ENCODE measurements around the gene PSMB8.

The PSMB8 gene

GRCh38 chr6:32843331-32843978, 392 bp downstream of the PSMB8 start:
- no peak overlapping the region for H2AFZ ChIP-seq (ENCODE audit: low read depth, low read length)
- peak overlapping the region; percentile 91 for H3K27ac ChIP-seq (ENCODE audit: low read length)
- H3K4me2 ChIP-seq (ENCODE audit: low read length), result peak overlapping the region; percentile 86

GRCh38 chr6:32842690-32843089, 1.2 kb downstream of the PSMB8 start:
- Histone ChIP-seq H3K4me2 (ENCODE audit: low read length) (peak overlapping the region; percentile 86), H3K79me2 (ENCODE audit: low read length) (peaks cover 26% of the 10 kb centered on the region), H3K36me3 (replicated peaks; ENCODE audit: low read depth, low read length) (peaks cover 47% of the 10 kb centered on the region), H3K4me3 (ENCODE audit: low read length) (peak overlapping the region; percentile 81), H3K9me3 (ENCODE audit: insufficient read depth, low read length) (no peaks in the 10 kb centered on the region), H3K4me1 (ENCODE audit: low read length) (peaks cover 55% of the 10 kb centered on the region), H3K27me3 (ENCODE audit: low read depth, low read length) (no peaks in the 10 kb centered on the region), H3K27ac (ENCODE audit: low read length) (no peak overlapping the region), H4K20me1 (ENCODE audit: insufficient read depth, low read length) (no peaks in the 10 kb centered on the region), H3K9ac (ENCODE audit: low read length) (peak overlapping the region; percentile 97), H2AFZ (ENCODE audit: low read depth, low read length) (no peak overlapping the region)
- no peak for TF ChIP-seq CTCF (IDR thresholded peaks at IDR 0.05; ENCODE audit: low read depth, low read length)
- no peak for TF ChIP-seq EZH2phosphoT487 (IDR thresholded peaks at IDR 0.05; ENCODE audit: low read depth)

More at GRCh38 chr6:32843331-32843978, 392 bp downstream of the PSMB8 start:
- no peaks in the 10 kb centered on the region for H3K9me3 ChIP-seq (ENCODE audit: insufficient read depth, low read length)
- no peaks in the 10 kb centered on the region for H4K20me1 ChIP-seq (ENCODE audit: insufficient read depth, low read length)
- H3K36me3 ChIP-seq (replicated peaks; ENCODE audit: low read depth, low read length), result peaks cover 54% of the 10 kb centered on the region
- peak overlapping the region; percentile 81 for H3K4me3 ChIP-seq (ENCODE audit: low read length)
- H3K27me3 ChIP-seq (ENCODE audit: low read depth, low read length), result no peaks in the 10 kb centered on the region
- no peak for TF ChIP-seq CTCF (IDR thresholded peaks at IDR 0.05; ENCODE audit: low read depth, low read length)
- TF ChIP-seq EZH2phosphoT487 (IDR thresholded peaks at IDR 0.05; ENCODE audit: low read depth), result no peak
- H3K79me2 ChIP-seq (ENCODE audit: low read length), result peaks cover 21% of the 10 kb centered on the region
- peak overlapping the region; percentile 97 for H3K9ac ChIP-seq (ENCODE audit: low read length)
- peaks cover 54% of the 10 kb centered on the region for H3K4me1 ChIP-seq (ENCODE audit: low read length)

- H2AFZ ChIP-seq (ENCODE audit: low read depth, low read length), result no peak overlapping the region
- H3K79me2 ChIP-seq (ENCODE audit: low read length), result peaks cover 32% of the 10 kb centered on the region
- TF ChIP-seq EZH2phosphoT487 (IDR thresholded peaks at IDR 0.05; ENCODE audit: low read depth), result no peak
- TF ChIP-seq CTCF (IDR thresholded peaks at IDR 0.05; ENCODE audit: low read depth, low read length), result no peak
- peaks cover 61% of the 10 kb centered on the region for H3K4me1 ChIP-seq (ENCODE audit: low read length)
- H3K27ac ChIP-seq (ENCODE audit: low read length), result no peak overlapping the region
- no peak overlapping the region for H3K9ac ChIP-seq (ENCODE audit: low read length)
- no peaks in the 10 kb centered on the region for H3K9me3 ChIP-seq (ENCODE audit: insufficient read depth, low read length)
- H3K4me2 ChIP-seq (ENCODE audit: low read length), result peak overlapping the region; percentile 86; the same call in 1 of the 2 replicates
- peaks cover 42% of the 10 kb centered on the region for H3K36me3 ChIP-seq (replicated peaks; ENCODE audit: low read depth, low read length)
- H4K20me1 ChIP-seq (ENCODE audit: insufficient read depth, low read length), result no peaks in the 10 kb centered on the region
- no peaks in the 10 kb centered on the region for H3K27me3 ChIP-seq (ENCODE audit: low read depth, low read length)
- no peak overlapping the region for H3K4me3 ChIP-seq (ENCODE audit: low read length)
Observed at GRCh38 chr6:32842021-32842650, 1.7 kb downstream of the PSMB8 start.

GRCh38 chr6:32840604-32841246, 3.1 kb downstream of the PSMB8 start:
- Histone ChIP-seq H4K20me1 (ENCODE audit: insufficient read depth, low read length) (no peaks in the 10 kb centered on the region), H3K4me1 (ENCODE audit: low read length) (peaks cover 57% of the 10 kb centered on the region), H2AFZ (ENCODE audit: low read depth, low read length) (no peak overlapping the region), H3K27me3 (ENCODE audit: low read depth, low read length) (no peaks in the 10 kb centered on the region), H3K4me2 (ENCODE audit: low read length) (peak overlapping the region; percentile 55), H3K79me2 (ENCODE audit: low read length) (peaks cover 36% of the 10 kb centered on the region), H3K27ac (ENCODE audit: low read length) (peak overlapping the region; percentile 67), H3K9ac (ENCODE audit: low read length) (no peak overlapping the region), H3K4me3 (ENCODE audit: low read length) (no peak overlapping the region), H3K36me3 (replicated peaks; ENCODE audit: low read depth, low read length) (peaks cover 44% of the 10 kb centered on the region), H3K9me3 (ENCODE audit: insufficient read depth, low read length) (no peaks in the 10 kb centered on the region)
- TF ChIP-seq CTCF (IDR thresholded peaks at IDR 0.05; ENCODE audit: low read depth, low read length) (no peak), EZH2phosphoT487 (IDR thresholded peaks at IDR 0.05; ENCODE audit: low read depth) (no peak)

Data from OCI-LY3 (cell line).